ENCODE data around the gene OSBPL6. TPM values are rescaled to one million over a fixed set of nuclear protein-coding genes. Genes with fewer than 3 reads are reported as not detected.

The OSBPL6 gene
- total RNA-seq, 6 donors from 2014 or later, result 2.0 to 35.4 (median 5.1) TPM

DNA sequence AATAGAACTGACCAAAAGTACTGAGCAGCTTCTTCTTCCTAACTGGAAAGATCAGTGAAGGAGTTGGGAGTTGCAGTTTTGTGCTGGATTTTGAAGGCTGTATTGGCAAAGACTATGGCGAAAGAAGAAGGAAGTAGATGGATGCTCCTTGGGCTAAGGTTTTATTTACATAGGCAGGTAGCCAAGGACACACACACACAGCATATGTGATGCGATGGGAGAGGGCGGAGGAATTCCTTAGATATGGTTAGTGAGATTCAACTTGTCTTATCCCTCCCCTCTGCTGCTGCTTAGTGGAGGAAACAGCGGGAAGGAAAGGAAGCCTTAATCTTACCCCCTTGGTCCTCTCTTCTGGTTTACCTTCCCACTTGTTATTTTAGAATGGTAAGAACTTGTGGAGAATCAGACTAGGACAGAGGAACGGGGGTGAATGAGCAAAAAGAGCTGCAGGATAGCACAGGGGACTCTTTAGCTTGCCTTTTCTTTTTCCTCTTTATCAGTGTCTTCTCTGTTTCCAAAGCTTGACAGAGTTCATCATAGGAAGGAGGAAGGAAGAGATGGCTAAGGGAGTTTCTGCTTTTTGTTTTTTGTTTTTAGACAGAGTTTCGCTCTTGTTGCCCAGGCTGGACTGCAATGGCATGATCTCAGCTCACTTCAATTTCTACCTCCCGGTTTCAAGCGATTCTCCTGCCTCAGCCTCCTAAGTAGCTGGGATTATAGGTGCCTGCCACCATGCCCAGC lies 87.9 kb downstream of the OSBPL6 start:
- H3K4me3 ChIP-seq, result no peak overlapping the region
- H3K4me1 ChIP-seq, result peaks cover 0 to 8% (median 1%) of the 10 kb centered on the region in 4 donors
- ATAC-seq (ENCODE audit: low FRiP score in 2 of 2) (peak in 1 of 2 donors; percentile 46), DNase-seq (no peak)
- no peaks in the 10 kb centered on the region for H3K36me3 ChIP-seq
- no peak overlapping the region for H3K27ac ChIP-seq
- H3K9me3 ChIP-seq, result no peaks in the 10 kb centered on the region
- no peaks in the 10 kb centered on the region for H3K27me3 ChIP-seq
- TF ChIP-seq POLR2A (IDR thresholded peaks at IDR 0.05) (no peak), POLR2AphosphoS5 (IDR thresholded peaks at IDR 0.05) (no peak), EP300 (IDR thresholded peaks at IDR 0.05) (no peak)
- TF ChIP-seq, protein P1, sequence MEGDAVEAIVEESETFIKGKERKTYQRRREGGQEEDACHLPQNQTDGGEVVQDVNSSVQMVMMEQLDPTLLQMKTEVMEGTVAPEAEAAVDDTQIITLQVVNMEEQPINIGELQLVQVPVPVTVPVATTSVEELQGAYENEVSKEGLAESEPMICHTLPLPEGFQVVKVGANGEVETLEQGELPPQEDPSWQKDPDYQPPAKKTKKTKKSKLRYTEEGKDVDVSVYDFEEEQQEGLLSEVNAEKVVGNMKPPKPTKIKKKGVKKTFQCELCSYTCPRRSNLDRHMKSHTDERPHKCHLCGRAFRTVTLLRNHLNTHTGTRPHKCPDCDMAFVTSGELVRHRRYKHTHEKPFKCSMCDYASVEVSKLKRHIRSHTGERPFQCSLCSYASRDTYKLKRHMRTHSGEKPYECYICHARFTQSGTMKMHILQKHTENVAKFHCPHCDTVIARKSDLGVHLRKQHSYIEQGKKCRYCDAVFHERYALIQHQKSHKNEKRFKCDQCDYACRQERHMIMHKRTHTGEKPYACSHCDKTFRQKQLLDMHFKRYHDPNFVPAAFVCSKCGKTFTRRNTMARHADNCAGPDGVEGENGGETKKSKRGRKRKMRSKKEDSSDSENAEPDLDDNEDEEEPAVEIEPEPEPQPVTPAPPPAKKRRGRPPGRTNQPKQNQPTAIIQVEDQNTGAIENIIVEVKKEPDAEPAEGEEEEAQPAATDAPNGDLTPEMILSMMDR (IDR thresholded peaks at IDR 0.05), result no peak
- WGBS, 2 donors, result 56 to 60% methylated on average over 8 of the region's 8 CpGs

DNA sequence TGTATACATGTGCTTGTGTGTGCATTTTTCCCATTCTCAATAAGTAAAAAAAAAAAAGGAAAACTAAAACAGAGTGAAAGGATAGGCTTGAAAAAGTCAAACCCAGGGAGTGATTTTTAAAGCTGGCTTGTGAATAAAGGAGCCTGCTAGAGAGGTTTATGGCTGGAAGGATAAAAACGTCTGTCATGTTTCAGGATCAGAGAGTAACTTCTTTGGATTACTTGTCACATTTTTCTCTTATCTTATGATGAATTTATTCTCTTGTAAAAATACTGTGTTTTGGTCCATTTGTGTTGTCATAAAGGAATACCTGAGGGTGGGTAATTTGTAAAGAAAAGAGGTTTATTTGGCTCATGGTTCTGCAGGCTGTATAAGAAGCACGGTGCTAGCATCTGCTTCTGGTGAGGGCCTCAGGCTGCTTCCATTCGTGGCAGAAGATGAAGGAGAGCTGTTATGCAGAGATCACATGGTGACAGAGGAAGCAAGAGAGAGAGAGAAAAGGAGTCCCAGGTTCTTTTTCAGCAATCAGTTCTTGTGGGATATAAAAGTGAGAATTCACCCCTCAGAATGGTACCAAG lies 89.1 kb downstream of the OSBPL6 start:
- DNase-seq (no peak), ATAC-seq (ENCODE audit: low FRiP score in 2 of 2) (no peak)
- TF ChIP-seq, protein P1 (IDR thresholded peaks at IDR 0.05), result no peak
- TF ChIP-seq EP300 (IDR thresholded peaks at IDR 0.05), result no peak
- no peak for TF ChIP-seq POLR2AphosphoS5 (IDR thresholded peaks at IDR 0.05)
- TF ChIP-seq POLR2A (IDR thresholded peaks at IDR 0.05), result no peak
- H3K4me3 ChIP-seq, result no peak overlapping the region
- no peaks in the 10 kb centered on the region for H3K27me3 ChIP-seq
- 76 to 85% methylated on average over 3 of the region's 3 CpGs for WGBS, 2 donors
- no peaks in the 10 kb centered on the region for H3K36me3 ChIP-seq
- no peak overlapping the region for H3K27ac ChIP-seq
- H3K4me1 ChIP-seq, result peaks cover 0 to 8% (median 1%) of the 10 kb centered on the region in 4 donors
- no peaks in the 10 kb centered on the region for H3K9me3 ChIP-seq

DNA sequence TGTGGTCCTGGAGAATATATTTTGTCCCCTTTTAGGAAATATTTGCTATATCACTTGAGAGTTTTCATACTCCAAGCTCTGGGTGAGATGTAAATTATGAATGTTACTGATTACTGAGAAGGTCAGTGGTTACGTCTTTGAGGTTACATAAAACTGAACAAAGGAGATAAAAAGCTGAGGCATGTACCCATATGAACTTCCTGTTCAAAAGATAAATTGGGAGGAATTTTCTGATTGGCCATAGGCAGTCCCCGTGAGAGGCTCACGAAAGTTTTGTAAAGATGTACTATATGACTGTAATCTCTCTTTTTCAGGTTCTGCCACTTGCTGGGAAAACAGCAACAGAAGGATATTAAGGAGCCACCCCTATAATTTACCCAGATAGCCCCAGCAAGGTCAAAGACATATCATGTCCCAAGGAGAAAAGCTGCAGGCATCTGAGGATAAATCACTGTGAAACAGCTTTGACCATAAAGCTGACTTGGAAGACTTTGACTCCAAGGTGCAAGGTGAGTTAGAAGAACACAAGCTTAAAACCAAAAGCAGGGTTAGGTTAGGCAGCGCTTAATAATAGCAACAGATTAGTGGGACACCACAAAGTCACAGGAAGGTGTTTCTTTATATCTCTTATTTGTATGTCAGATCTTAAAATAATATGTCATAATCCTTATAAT lies 90.4 kb downstream of the OSBPL6 start:
- no peak for DNase-seq
- Histone ChIP-seq H3K4me1 (peaks cover 0 to 5% (median 0%) of the 10 kb centered on the region in 4 donors), H3K36me3 (no peaks in the 10 kb centered on the region), H3K4me3 (no peak overlapping the region), H3K9me3 (no peaks in the 10 kb centered on the region), H3K27ac (no peak overlapping the region), H3K27me3 (no peaks in the 10 kb centered on the region)
- TF ChIP-seq POLR2A (IDR thresholded peaks at IDR 0.05) (no peak), EP300 (IDR thresholded peaks at IDR 0.05) (no peak)
- TF ChIP-seq, protein P1 (IDR thresholded peaks at IDR 0.05), result no peak
- 85 to 92% methylated on average over 4 of the region's 4 CpGs for WGBS, 2 donors
- ATAC-seq (ENCODE audit: low FRiP score in 2 of 2), result no peak

DNA sequence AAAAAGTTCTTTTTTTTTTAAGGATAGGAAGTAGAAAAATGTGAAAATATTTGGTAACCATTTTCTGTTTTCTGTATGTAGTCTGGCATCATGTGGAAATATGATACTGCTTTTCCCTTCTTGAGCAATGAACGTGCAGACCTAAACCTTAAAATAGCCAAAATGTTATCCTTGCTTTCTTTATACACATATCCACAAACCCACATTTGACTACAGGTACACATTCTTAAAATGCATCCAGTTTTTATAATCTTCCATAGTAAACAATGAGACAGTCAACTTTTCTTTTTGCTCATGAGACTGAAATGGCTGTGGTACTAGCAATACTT lies 90.9 kb downstream of the OSBPL6 start:
- no peaks in the 10 kb centered on the region for H3K36me3 ChIP-seq
- H3K27me3 ChIP-seq, result no peaks in the 10 kb centered on the region
- H3K27ac ChIP-seq, result no peak overlapping the region
- DNase-seq (no peak), ATAC-seq (ENCODE audit: low FRiP score in 2 of 2) (no peak)
- H3K4me3 ChIP-seq, result no peak overlapping the region
- TF ChIP-seq POLR2AphosphoS5 (IDR thresholded peaks at IDR 0.05) (no peak), POLR2A (IDR thresholded peaks at IDR 0.05) (no peak), EP300 (IDR thresholded peaks at IDR 0.05) (no peak)
- TF ChIP-seq, protein P1 (IDR thresholded peaks at IDR 0.05), result no peak
- H3K9me3 ChIP-seq, result no peaks in the 10 kb centered on the region
- peaks cover 0 to under 1% (median 0%) of the 10 kb centered on the region in 4 donors for H3K4me1 ChIP-seq
- 73 to 86% methylated on average over 1 of the region's 1 CpG for WGBS, 2 donors
